Spleen (tissue), 11 donors: ENCODE data around the gene UBE2E2. TPM values are rescaled to one million over a fixed set of nuclear protein-coding genes. Genes with fewer than 3 reads are reported as not detected.

Source experiments
- DNase-seq: peaks from one replicate; pipeline ENCODE4 v3.0.0-alpha.2; 2020
- H3K27ac ChIP-seq, 8 donors: fragments of 200-600 bp; sonication (generic) in 7 of 8; 1 replicate in 4 of 8; 2 replicates in 4 of 8; pipeline versions ENCODE4 v1.5.0 to v1.8.0; 2016 to 2021; ENCODE audit warnings: inconsistent platforms in 4 of 8, mild to moderate bottlenecking in 4 of 8, moderate library complexity in 1 of 8
- H3K27me3 ChIP-seq, 7 donors: fragments of 200-600 bp; sonication (generic) in 6 of 7; replicated peaks in 1 of 7; 1 replicate in 4 of 7; 2 replicates in 3 of 7; pipeline versions ENCODE4 v1.5.0 to v1.8.0; 2016 to 2021; ENCODE audit warnings: inconsistent platforms in 3 of 7, mild to moderate bottlenecking in 1 of 7
- H3K36me3 ChIP-seq, 6 donors: fragments of 200-600 bp; sonication (generic) in 5 of 6; 1 replicate in 4 of 6; 2 replicates in 2 of 6; pipeline versions ENCODE4 v1.5.0 to v1.8.0; 2016 to 2021; ENCODE audit warnings: inconsistent platforms in 2 of 6
- H3K4me1 ChIP-seq, 6 donors: fragments of 200-600 bp; sonication (generic) in 5 of 6; 1 replicate in 3 of 6; 2 replicates in 3 of 6; pipeline versions ENCODE4 v1.5.0 to v1.8.0; 2016 to 2021; ENCODE audit warnings: inconsistent platforms in 3 of 6
- H3K4me3 ChIP-seq, 8 donors: fragments of 200-600 bp; sonication (generic) in 7 of 8; 1 replicate in 4 of 8; 2 replicates in 4 of 8; pipeline versions ENCODE4 v1.5.0 to v1.8.0; 2016 to 2021; ENCODE audit warnings: inconsistent platforms in 4 of 8, mild to moderate bottlenecking in 4 of 8, moderate library complexity in 2 of 8
- H3K9me3 ChIP-seq, 8 donors: fragments of 200-600 bp; sonication (generic) in 7 of 8; 1 replicate in 4 of 8; 2 replicates in 4 of 8; pipeline versions ENCODE4 v1.5.0 to v1.8.0; 2016 to 2021; ENCODE audit warnings: inconsistent platforms in 4 of 8
- POLR2A ChIP-seq, 3 donors: fragments of 450-650 bp; IDR thresholded peaks; one replicate each; pipeline ENCODE4 v1.5.1; 2017; ENCODE audit warnings: antibody characterized with exemption in 3 of 3, mild to moderate bottlenecking in 1 of 3
- POLR2AphosphoS5 ChIP-seq, 3 donors: sonication (generic); formaldehyde crosslinking; IDR thresholded peaks; one replicate each; pipeline ENCODE4 v1.5.1; 2017; ENCODE audit warnings: antibody characterized with exemption in 3 of 3
- WGBS, 5 donors: extraction: QIAGEN DNeasy Blood & Tissue Kit in 3 of 5; methylation state at CpG; one replicate each; pipeline versions ENCODE4 v1.1.5 to v1.1.7; 2013 to 2018; 5-methylcytosine and 5-hydroxymethylcytosine counted together
- intact Hi-C: fragments of 100-400 bp; cut with DNase I; formaldehyde crosslinking; loops from one replicate; pipeline ENCODE4 v1.15.0; 2023; ENCODE audit warnings: low total_unique reads
- polyA plus RNA-seq, 3 donors: library from polyadenylated mRNA; stranded (reverse); fragments of 200-250 nt; gene quantifications; one replicate each; pipeline ENCODE4 v1.2.1, GENCODE V29; 2013
- total RNA-seq, 7 donors: library from RNA; depleted of rRNA in 3 of 7; stranded (reverse); fragments of >200 nt in 3 of 7; fragmentation: NEBNext Ultra II Directional in 4 of 7; extraction: Animal tissue kit (Norgen Biotek cat#: 25700) in 4 of 7; gene quantifications; one replicate each; pipeline versions ENCODE4 v1.1.0 to v1.2.1, GENCODE V29; 2016 to 2021
- TF ChIP-seq, protein P1 (sequence below), 11 experiments: fragments of 200-600 bp in 7 of 11; fragments of 450-650 bp in 4 of 11; sonication (generic) in 4 of 11; IDR thresholded peaks in 8 of 11; conservative IDR thresholded peaks in 3 of 11; 1 replicate in 7 of 11; 2 replicates in 4 of 11; pipeline versions ENCODE4 v1.4.0 to v1.8.0; 2016 to 2021; ENCODE audit warnings: antibody characterized with exemption in 11 of 11, inconsistent platforms in 4 of 11, mild to moderate bottlenecking in 1 of 11
- donor health status: healthy with polysubstance abuse.
- donor health status: DM: no; HTN: no; CAD: no; lungs with moderate emphysema.
- donor health status: DM: no; HTN: no; CAD: no.
- donor health status: Bipolar disorder and iron deficiency.
- donor health status: healthy.
- donor health status: DM: no; HTN: no; CAD: no.
- donor health status: DM: yes; HTN: yes; CAD: no.

The UBE2E2 gene
- total and polyA plus RNA-seq, 10 donors, result 27.9 to 87.6 (median 41.2) TPM

DNA sequence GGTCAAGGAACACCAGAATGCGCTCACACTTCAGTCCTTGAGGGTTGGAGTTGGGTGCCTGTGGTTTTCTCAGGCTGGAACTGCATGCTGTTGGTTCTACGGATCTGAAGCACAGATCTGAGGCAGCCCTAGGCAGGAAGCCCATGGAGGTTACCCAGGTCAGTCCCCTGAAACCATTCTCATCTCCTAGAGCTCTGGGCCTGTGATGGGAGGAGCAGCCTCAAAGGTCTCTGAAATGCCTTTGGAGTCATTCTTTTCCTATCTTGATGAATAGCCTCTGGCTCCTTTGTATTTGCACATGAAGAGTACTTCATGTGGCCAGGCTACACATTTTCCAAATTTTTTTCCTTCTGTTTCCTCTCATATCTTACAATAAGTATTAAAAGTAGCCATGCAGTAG is 423.3 kb downstream of the UBE2E2 start:
- no peak for TF ChIP-seq POLR2A (IDR thresholded peaks at IDR 0.05)
- no peak for TF ChIP-seq POLR2AphosphoS5 (IDR thresholded peaks at IDR 0.05)
- TF ChIP-seq, protein P1, sequence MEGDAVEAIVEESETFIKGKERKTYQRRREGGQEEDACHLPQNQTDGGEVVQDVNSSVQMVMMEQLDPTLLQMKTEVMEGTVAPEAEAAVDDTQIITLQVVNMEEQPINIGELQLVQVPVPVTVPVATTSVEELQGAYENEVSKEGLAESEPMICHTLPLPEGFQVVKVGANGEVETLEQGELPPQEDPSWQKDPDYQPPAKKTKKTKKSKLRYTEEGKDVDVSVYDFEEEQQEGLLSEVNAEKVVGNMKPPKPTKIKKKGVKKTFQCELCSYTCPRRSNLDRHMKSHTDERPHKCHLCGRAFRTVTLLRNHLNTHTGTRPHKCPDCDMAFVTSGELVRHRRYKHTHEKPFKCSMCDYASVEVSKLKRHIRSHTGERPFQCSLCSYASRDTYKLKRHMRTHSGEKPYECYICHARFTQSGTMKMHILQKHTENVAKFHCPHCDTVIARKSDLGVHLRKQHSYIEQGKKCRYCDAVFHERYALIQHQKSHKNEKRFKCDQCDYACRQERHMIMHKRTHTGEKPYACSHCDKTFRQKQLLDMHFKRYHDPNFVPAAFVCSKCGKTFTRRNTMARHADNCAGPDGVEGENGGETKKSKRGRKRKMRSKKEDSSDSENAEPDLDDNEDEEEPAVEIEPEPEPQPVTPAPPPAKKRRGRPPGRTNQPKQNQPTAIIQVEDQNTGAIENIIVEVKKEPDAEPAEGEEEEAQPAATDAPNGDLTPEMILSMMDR (IDR thresholded peaks at IDR 0.05 in 8 of 11, conservative IDR thresholded peaks at IDR 0.05 in 3 of 11), result no peak
- Histone ChIP-seq H3K27ac (no peak overlapping the region), H3K9me3 (peaks cover 0 to 41% (median 24%) of the 10 kb centered on the region in 8 donors), H3K4me3 (no peak overlapping the region), H3K36me3 (no peaks in the 10 kb centered on the region), H3K4me1 (no peaks in the 10 kb centered on the region), H3K27me3 (no peaks in the 10 kb centered on the region)
- intact Hi-C loops, result no loop called here
- no peak for DNase-seq
- 81 to 93% (median 85%) methylated on average over 2 of the region's 2 CpGs for WGBS, 5 donors

DNA sequence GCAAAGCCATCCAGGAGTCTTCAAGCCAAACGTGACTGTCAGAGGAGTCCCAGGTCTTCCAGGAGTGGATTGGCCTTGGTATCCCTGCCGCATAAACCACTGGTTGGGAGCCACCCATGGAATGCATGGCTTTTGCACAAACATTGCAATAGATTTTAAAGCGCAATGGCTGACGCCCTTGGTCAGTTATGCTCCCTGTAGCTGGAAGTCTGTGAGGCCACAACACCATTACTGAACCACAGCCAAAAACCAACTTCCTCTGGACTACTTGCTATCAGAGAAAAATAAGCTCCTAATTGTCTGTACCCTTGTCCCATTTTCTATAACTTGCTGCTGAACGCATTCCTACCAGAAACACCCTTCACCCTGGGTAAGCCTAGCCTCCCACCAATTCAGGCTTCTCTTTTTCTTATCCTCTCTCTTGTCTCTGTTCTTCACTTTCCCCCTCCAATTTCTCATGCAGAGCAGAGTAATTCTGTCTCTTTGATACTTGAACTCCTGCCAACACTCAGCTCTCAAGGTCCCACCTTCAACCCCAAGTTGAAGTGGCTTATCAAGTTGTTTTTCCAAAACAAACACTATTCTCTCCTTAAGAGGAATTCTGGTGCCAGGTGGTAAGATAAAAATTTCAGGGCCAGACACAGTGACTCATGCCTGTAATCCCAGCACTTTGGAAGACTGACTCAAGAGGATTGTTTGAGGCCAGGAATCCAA is 426.2 kb downstream of the UBE2E2 start:
- H3K36me3 ChIP-seq, result no peaks in the 10 kb centered on the region
- no peak overlapping the region for H3K27ac ChIP-seq
- no peaks in the 10 kb centered on the region for H3K4me1 ChIP-seq
- peaks cover 0 to 20% (median 15%) of the 10 kb centered on the region in 8 donors for H3K9me3 ChIP-seq
- WGBS, 5 donors, result 67 to 82% (median 74%) methylated on average over 5 of the region's 5 CpGs
- TF ChIP-seq POLR2AphosphoS5 (IDR thresholded peaks at IDR 0.05), result no peak
- TF ChIP-seq POLR2A (IDR thresholded peaks at IDR 0.05), result no peak
- no peak for DNase-seq
- intact Hi-C loops, result no loop called here
- H3K4me3 ChIP-seq, result no peak overlapping the region
- H3K27me3 ChIP-seq, result no peaks in the 10 kb centered on the region

DNA sequence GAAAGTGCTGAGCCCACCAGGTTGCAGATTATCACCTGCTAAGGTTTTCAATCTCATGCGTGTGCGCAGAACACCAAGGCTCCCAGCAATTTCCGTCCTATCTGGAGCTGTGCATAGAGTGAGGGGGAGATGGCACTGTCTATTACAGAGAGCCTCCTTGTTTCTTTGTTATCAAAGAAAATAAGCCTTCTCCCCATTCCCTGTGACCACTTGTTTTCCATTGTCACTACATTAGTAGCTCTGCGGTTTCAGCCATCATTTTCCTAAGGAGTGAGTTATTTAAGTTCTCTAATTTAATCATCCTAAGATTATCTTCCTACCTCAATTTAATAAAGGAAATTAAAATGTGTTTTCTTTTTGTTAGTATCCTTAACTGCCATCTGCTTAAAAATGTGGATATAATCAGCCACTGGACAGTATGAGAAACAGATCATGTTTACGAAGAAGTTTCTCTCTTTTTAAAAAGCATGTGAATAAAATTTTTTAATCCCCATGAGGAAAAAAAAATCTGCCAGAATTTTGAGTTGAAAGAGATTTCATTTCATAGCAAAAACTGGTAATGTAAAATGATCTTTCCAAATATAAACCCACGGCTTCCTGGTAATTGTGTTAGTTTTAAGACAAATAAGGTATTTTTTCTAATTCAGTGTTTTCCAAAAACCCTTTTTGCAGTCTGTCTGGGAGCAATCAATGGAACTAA is 430.3 kb downstream of the UBE2E2 start:
- no peak for DNase-seq
- Histone ChIP-seq H3K27ac (no peak overlapping the region), H3K9me3 (no peaks in the 10 kb centered on the region), H3K4me3 (no peak overlapping the region), H3K4me1 (no peaks in the 10 kb centered on the region), H3K27me3 (no peaks in the 10 kb centered on the region), H3K36me3 (no peaks in the 10 kb centered on the region)
- TF ChIP-seq POLR2AphosphoS5 (IDR thresholded peaks at IDR 0.05) (no peak), POLR2A (IDR thresholded peaks at IDR 0.05) (no peak)
- TF ChIP-seq, protein P1 (IDR thresholded peaks at IDR 0.05 in 8 of 11, conservative IDR thresholded peaks at IDR 0.05 in 3 of 11), result no peak
- WGBS, 5 donors, result 93 to 97% (median 93%) methylated on average over 6 of the region's 6 CpGs
- intact Hi-C loops, result no loop called here

DNA sequence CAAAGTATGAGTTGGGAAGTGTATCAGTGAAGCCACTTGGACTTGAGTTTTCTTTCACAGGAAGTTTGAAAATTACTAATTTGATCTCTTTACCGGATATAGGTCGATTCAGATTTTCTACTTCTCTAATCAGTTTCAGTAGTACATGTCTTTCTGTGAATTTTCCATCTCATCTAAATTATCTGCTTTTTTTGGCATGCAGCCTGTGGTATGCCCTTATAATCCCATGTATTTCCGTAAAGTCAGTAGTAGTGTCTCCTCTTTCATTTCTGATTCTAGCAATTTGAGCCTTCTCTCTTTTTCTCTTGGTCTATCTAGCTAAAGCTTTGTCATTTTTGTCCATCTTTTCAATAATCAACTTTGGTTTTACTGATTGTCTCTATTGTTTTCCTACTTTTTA is 434.2 kb downstream of the UBE2E2 start:
- intact Hi-C loops, result no loop called here
- no peak for DNase-seq
- H3K27me3 ChIP-seq, result no peaks in the 10 kb centered on the region
- TF ChIP-seq POLR2AphosphoS5 (IDR thresholded peaks at IDR 0.05), result no peak
- TF ChIP-seq, protein P1 (IDR thresholded peaks at IDR 0.05 in 8 of 11, conservative IDR thresholded peaks at IDR 0.05 in 3 of 11), result no peak
- no peak for TF ChIP-seq POLR2A (IDR thresholded peaks at IDR 0.05)
- no peaks in the 10 kb centered on the region for H3K4me1 ChIP-seq
- no peaks in the 10 kb centered on the region for H3K9me3 ChIP-seq
- no peak overlapping the region for H3K27ac ChIP-seq
- WGBS, 5 donors, result 89 to 94% (median 90%) methylated on average over 3 of the region's 3 CpGs
- H3K4me3 ChIP-seq, result no peak overlapping the region
- no peaks in the 10 kb centered on the region for H3K36me3 ChIP-seq
